Fibroblast of mammary gland (primary cell): ENCODE measurements around the gene EYA2.
"Not testable (repeated sequence)": the region's sequence is repeated elsewhere in the genome, so short reads cannot be mapped to it uniquely, and the experiment has no call there.

Source experiments
- DNase-seq: peaks from one replicate; pipeline ENCODE4 v3.0.0-alpha.2; 2010; ENCODE audit warnings: low read depth
- H3K4me3 ChIP-seq: 2 replicates; pipeline ENCODE4 v1.5.1; 2011; ENCODE audit warnings: low read depth, mild to moderate bottlenecking, low read length, moderate library complexity; ENCODE audit not compliant: control insufficient read depth
- CTCF ChIP-seq: conservative IDR thresholded peaks from 2 replicates; pipeline ENCODE4 v1.5.1; 2011; ENCODE audit warnings: low read depth, low read length, inconsistent platforms; ENCODE audit not compliant: control insufficient read depth, insufficient read depth

Gene EYA2

GRCh38 chr20:46914789-46915379 is 20.2 kb downstream of the EYA2 start:
- no peak overlapping the region for H3K4me3 ChIP-seq
- TF ChIP-seq CTCF: no peak
- DNase-seq: peak; percentile 32

- no peak overlapping the region for H3K4me3 ChIP-seq
- DNase-seq: no peak
- no peak for TF ChIP-seq CTCF
These were observed 21.1 kb downstream of the EYA2 start for GRCh38 chr20:46915575-46916257.

- DNase-seq: no peak
- TF ChIP-seq CTCF: no peak
These were observed 21.6 kb downstream of the EYA2 start for GRCh38 chr20:46916258-46916603.

GRCh38 chr20:46917155-46917554 is 22.5 kb downstream of the EYA2 start:
- TF ChIP-seq CTCF: no peak
- no peak overlapping the region for H3K4me3 ChIP-seq
- DNase-seq: no peak

More at GRCh38 chr20:46916258-46916603, 21.6 kb downstream of the EYA2 start:
- no peak overlapping the region for H3K4me3 ChIP-seq

- no peak for TF ChIP-seq CTCF
- H3K4me3 ChIP-seq: no peak overlapping the region
- DNase-seq: no peak
These were observed 25.5 kb downstream of the EYA2 start for GRCh38 chr20:46920114-46920513.

GRCh38 chr20:46922841-46923240 is 28.2 kb downstream of the EYA2 start:
- not testable (repeated sequence) for DNase-seq, H3K4me3 ChIP-seq

GRCh38 chr20:46923550-46923949 is 28.9 kb downstream of the EYA2 start:
- TF ChIP-seq CTCF: no peak
- no peak for DNase-seq
- H3K4me3 ChIP-seq: no peak overlapping the region
